ENCODE data around the gene INTS6L. TPM values are rescaled to one million over a fixed set of nuclear protein-coding genes. Genes with fewer than 3 reads are reported as not detected.

Gene INTS6L
- total RNA-seq, 1 donor from 2014 or later: 14.6 TPM

DNA sequence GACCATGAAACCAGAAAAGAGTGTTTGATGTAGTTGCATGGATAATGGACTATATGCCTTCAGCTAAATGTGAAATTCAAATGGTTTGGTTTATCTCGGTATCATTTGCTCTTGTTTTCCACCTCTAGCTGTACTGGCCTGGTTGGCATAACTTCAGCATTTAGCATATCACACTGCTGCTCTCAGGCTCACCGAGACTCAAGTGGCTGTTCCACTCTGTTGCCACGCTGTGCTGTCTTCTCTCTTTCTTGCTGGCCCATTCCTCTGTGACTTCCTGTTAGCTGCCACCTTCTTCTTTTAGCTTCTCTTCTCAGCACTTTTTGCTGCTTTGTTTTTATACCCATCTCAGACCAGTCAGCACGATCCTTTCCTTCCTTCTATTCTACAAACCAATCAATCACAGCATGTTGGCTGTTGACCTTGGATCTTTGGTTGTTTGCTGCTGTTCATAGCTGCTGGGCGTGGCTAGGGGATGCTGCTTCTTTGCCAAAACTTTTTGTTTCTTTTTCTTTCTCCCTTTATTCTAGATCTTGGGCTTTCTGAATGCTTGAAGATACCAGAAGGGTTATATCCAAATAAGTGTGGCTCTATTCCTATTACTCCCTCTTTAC, 24.0 kb downstream of the INTS6L start:
- Mint-ChIP-seq H3K36me3 (ENCODE audit: insufficient read depth) (no peaks in the 10 kb centered on the region), H3K9me3 (ENCODE audit: low read depth) (peaks cover 14% of the 10 kb centered on the region), H3K4me1 (ENCODE audit: low read depth) (peaks cover 3% of the 10 kb centered on the region), H3K4me3 (ENCODE audit: low read depth) (no peak overlapping the region), H3K27me3 (no peaks in the 10 kb centered on the region), H3K27ac (no peak overlapping the region)
- TF ChIP-seq, protein P1, sequence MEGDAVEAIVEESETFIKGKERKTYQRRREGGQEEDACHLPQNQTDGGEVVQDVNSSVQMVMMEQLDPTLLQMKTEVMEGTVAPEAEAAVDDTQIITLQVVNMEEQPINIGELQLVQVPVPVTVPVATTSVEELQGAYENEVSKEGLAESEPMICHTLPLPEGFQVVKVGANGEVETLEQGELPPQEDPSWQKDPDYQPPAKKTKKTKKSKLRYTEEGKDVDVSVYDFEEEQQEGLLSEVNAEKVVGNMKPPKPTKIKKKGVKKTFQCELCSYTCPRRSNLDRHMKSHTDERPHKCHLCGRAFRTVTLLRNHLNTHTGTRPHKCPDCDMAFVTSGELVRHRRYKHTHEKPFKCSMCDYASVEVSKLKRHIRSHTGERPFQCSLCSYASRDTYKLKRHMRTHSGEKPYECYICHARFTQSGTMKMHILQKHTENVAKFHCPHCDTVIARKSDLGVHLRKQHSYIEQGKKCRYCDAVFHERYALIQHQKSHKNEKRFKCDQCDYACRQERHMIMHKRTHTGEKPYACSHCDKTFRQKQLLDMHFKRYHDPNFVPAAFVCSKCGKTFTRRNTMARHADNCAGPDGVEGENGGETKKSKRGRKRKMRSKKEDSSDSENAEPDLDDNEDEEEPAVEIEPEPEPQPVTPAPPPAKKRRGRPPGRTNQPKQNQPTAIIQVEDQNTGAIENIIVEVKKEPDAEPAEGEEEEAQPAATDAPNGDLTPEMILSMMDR (IDR thresholded peaks at IDR 0.05; ENCODE audit: unreplicated experiment): no peak
- DNase-seq (ENCODE audit: low spot score, unreplicated experiment): no peak

DNA sequence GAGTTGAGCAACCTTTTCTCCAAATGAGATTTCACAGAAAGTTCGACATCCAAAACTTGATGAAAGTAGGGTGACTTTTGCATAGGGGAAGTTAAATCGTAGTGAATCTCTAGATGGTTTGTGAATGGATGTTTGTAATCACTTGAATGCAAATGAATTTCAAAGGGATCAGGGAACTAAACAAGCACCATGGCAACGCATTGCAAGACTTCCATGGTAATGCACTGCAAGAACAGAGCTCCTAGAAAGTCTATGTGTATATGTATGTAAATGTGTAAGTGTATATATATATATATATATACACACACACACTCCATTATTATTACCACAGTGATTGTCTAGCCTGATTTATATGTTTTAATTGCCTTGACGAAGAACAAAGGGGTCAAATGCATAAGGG, 27.3 kb downstream of the INTS6L start:
- no peak overlapping the region for H3K27ac Mint-ChIP-seq
- peaks cover 3% of the 10 kb centered on the region for H3K4me1 Mint-ChIP-seq (ENCODE audit: low read depth)
- H3K36me3 Mint-ChIP-seq (ENCODE audit: insufficient read depth): no peaks in the 10 kb centered on the region
- TF ChIP-seq, protein P1 (IDR thresholded peaks at IDR 0.05; ENCODE audit: unreplicated experiment): no peak
- peaks cover 14% of the 10 kb centered on the region for H3K9me3 Mint-ChIP-seq (ENCODE audit: low read depth)
- no peak overlapping the region for H3K4me3 Mint-ChIP-seq (ENCODE audit: low read depth)
- no peak for DNase-seq (ENCODE audit: low spot score, unreplicated experiment)
- H3K27me3 Mint-ChIP-seq: no peaks in the 10 kb centered on the region

DNA sequence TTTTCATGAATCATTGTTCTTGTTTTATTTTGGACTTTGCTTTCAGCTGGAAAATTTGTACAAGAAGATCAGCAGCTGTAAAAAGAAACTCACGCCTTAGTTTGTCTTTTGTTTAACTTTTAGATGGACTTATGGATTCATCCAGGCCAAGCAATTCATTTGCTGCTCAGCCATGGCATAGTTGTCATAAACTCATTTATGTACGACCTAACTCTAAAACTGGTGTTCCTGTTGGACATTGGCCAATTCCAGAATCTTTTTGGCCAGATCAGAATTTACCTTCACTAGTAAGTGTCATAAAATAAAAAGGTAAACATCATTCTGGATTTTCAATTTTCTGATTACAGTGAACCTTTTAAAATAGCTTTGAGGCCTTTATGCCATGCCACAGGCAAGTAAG, 29.1 kb downstream of the INTS6L start:
- no peaks in the 10 kb centered on the region for H3K27me3 Mint-ChIP-seq
- no peak overlapping the region for H3K4me3 Mint-ChIP-seq (ENCODE audit: low read depth)
- TF ChIP-seq, protein P1 (IDR thresholded peaks at IDR 0.05; ENCODE audit: unreplicated experiment): no peak
- H3K4me1 Mint-ChIP-seq (ENCODE audit: low read depth): peaks cover 1% of the 10 kb centered on the region
- H3K36me3 Mint-ChIP-seq (ENCODE audit: insufficient read depth): peaks cover 1% of the 10 kb centered on the region
- H3K9me3 Mint-ChIP-seq (ENCODE audit: low read depth): peaks cover 3% of the 10 kb centered on the region
- no peak for DNase-seq (ENCODE audit: low spot score, unreplicated experiment)
- no peak overlapping the region for H3K27ac Mint-ChIP-seq

DNA sequence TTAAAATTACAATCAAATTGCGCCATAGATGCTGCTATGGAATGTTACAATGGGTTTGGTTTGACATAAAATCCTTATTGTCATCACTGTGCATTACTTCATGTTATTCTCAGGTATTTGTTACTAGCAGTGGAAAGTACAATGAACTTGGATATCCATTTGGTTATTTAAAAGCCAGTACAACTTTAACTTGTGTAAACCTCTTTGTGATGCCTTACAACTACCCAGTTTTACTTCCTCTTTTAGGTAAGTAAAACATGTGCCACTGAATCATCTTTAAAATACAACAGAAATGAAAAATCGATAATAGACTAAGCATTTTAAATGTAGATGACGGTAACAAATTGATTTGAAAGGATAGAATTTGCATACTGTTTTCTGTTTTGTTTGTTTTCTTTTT, 35.6 kb downstream of the INTS6L start:
- TF ChIP-seq, protein P1 (IDR thresholded peaks at IDR 0.05; ENCODE audit: unreplicated experiment): no peak
- Mint-ChIP-seq H3K36me3 (ENCODE audit: insufficient read depth) (peaks cover 1% of the 10 kb centered on the region), H3K4me1 (ENCODE audit: low read depth) (no peaks in the 10 kb centered on the region), H3K27ac (no peak overlapping the region), H3K4me3 (ENCODE audit: low read depth) (no peak overlapping the region), H3K27me3 (no peaks in the 10 kb centered on the region), H3K9me3 (ENCODE audit: low read depth) (peaks cover 3% of the 10 kb centered on the region)
- DNase-seq (ENCODE audit: low spot score, unreplicated experiment): no peak

DNA sequence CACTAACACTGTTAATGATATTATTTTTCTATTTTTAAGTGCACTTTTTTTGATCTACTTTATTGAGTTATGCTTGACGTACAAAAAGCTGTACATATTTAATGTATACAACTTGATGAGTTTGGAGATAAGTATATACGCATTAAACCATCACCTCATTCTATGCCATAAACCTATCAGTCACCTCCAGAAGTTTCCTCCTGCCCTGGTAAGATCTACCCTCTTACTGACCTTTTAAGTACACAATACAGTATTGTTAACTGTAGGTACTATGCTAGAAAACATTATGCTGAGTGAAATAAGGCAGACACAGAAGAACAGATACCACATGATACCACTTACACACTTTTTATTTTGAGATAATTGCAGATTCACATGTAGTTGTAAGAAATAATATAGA, 36.9 kb downstream of the INTS6L start:
- H3K4me1 Mint-ChIP-seq (ENCODE audit: low read depth): no peaks in the 10 kb centered on the region
- H3K4me3 Mint-ChIP-seq (ENCODE audit: low read depth): no peak overlapping the region
- peaks cover 1% of the 10 kb centered on the region for H3K36me3 Mint-ChIP-seq (ENCODE audit: insufficient read depth)
- no peaks in the 10 kb centered on the region for H3K27me3 Mint-ChIP-seq
- no peak overlapping the region for H3K27ac Mint-ChIP-seq
- peaks cover 4% of the 10 kb centered on the region for H3K9me3 Mint-ChIP-seq (ENCODE audit: low read depth)
- DNase-seq (ENCODE audit: low spot score, unreplicated experiment): no peak
- TF ChIP-seq, protein P1 (IDR thresholded peaks at IDR 0.05; ENCODE audit: unreplicated experiment): no peak

All from progenitor cell of endocrine pancreas (in vitro differentiated cells).